ENCODE results near the gene TNFAIP8L3.

- TF ChIP-seq CTCF (IDR thresholded peaks at IDR 0.05) (no peak), EP300 (IDR thresholded peaks at IDR 0.05) (no peak), POLR2A (IDR thresholded peaks at IDR 0.05) (no peak)
These were observed 18.0 kb downstream of the TNFAIP8L3 start for GRCh38 chr15:51076524-51077220.

Data from tibial nerve (tissue), 4 donors.